Measurements from ENCODE around the gene ZNF10.

- TF ChIP-seq CTCF (IDR thresholded peaks at IDR 0.05) (no peak), EP300 (IDR thresholded peaks at IDR 0.05) (no peak)
These were observed 15.6 kb downstream of the ZNF10 start for GRCh38 chr12:133145981-133146380.
